Esophagus muscularis mucosa (tissue), 4 donors: ENCODE data around the gene ASB18.

Experiments used
- EP300 ChIP-seq: sonication (generic); formaldehyde crosslinking; IDR thresholded peaks from one replicate; pipeline ENCODE4 v1.6.1; 2017; ENCODE audit warnings: antibody characterized with exemption
- POLR2A ChIP-seq: fragments of 450-650 bp; IDR thresholded peaks from one replicate; pipeline ENCODE4 v1.6.1; 2017; ENCODE audit warnings: antibody characterized with exemption, moderate library complexity, mild to moderate bottlenecking, low read depth
- POLR2AphosphoS5 ChIP-seq, 2 donors: sonication (generic); formaldehyde crosslinking; IDR thresholded peaks; one replicate each; pipeline ENCODE4 v1.6.1; 2017; ENCODE audit warnings: antibody characterized with exemption in 2 of 2
- TF ChIP-seq, protein P1 (sequence below), 3 experiments: fragments of 200-600 bp in 2 of 3; fragments of 450-650 bp in 1 of 3; sonication (generic) in 2 of 3; IDR thresholded peaks; one replicate each; pipeline ENCODE4 v1.5.1; 2017 to 2019; ENCODE audit warnings: antibody characterized with exemption in 3 of 3, mild to moderate bottlenecking in 2 of 3, moderate library complexity in 1 of 3

DNA sequence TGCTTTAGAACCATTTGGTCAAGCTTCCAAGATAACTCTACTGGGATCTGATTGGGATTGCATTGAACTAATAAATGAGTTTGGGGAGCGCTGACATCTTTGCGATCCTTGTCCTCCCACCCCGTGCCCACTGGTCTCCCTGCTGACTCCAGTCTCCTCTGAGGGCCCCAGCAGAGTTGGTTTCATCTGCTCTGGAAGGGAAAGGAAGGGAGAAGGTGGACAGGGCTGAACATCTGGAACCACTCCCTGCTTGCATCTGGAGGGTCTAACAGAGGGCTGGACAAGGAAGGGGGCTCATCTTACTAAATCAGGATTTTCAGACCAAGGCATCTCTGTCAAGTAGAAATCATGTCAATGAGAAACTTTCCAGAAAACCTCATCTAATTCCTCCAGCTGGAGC is 108.8 kb downstream of the ASB18 start:
- TF ChIP-seq, protein P1, sequence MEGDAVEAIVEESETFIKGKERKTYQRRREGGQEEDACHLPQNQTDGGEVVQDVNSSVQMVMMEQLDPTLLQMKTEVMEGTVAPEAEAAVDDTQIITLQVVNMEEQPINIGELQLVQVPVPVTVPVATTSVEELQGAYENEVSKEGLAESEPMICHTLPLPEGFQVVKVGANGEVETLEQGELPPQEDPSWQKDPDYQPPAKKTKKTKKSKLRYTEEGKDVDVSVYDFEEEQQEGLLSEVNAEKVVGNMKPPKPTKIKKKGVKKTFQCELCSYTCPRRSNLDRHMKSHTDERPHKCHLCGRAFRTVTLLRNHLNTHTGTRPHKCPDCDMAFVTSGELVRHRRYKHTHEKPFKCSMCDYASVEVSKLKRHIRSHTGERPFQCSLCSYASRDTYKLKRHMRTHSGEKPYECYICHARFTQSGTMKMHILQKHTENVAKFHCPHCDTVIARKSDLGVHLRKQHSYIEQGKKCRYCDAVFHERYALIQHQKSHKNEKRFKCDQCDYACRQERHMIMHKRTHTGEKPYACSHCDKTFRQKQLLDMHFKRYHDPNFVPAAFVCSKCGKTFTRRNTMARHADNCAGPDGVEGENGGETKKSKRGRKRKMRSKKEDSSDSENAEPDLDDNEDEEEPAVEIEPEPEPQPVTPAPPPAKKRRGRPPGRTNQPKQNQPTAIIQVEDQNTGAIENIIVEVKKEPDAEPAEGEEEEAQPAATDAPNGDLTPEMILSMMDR (IDR thresholded peaks at IDR 0.05): no peak
- no peak for TF ChIP-seq POLR2A
- no peak for TF ChIP-seq POLR2AphosphoS5 (IDR thresholded peaks at IDR 0.05)
- TF ChIP-seq EP300: no peak
